ENCODE measurements around the gene BCAT1. TPM values are rescaled to one million over a fixed set of nuclear protein-coding genes. Genes with fewer than 3 reads are reported as not detected.
"Not testable (repeated sequence)": the region's sequence is repeated elsewhere in the genome, so short reads cannot be mapped to it uniquely, and the experiment has no call there.

BCAT1 gene
- total RNA-seq, 1 donor from 2014 or later: 186 TPM

DNA sequence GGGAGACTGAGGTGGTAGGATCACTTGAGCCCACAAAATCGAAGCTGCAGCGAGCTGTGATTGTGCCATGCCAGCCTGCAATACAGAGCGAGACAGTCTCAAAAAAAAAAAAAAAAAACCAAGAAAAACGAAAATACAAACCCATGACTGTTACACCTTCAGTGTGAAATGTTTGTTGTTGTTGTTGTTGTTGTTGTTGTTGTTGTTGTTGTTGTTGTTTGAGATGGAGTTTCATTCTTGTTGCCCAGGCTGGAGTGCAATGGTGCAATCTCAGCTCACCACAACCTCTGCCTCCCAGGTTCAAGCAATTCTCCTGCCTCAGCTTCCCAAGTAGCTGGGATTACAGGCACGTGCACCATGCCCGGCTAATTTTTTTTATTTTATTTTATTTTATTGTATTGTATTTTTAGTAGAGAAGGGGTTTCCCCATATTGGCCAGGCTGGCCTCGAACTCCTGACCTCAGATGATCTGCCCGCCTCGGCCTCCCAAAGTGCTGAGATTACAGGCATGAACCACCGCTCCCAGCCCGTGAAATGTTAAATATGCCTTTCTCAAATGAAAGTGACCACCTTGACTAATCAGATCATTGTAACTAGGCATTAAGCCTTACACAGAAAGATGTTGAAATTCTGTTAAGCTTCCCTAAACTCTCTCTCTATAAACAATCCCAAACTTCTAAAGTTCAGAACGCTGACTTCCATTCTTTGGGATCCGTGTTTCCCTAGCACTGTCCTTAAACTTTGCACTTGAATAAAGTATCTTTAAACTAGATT, 20.2 kb downstream of the BCAT1 start:
- DNase-seq (ENCODE audit: low read depth in 2 of 2): not testable (repeated sequence)

DNA sequence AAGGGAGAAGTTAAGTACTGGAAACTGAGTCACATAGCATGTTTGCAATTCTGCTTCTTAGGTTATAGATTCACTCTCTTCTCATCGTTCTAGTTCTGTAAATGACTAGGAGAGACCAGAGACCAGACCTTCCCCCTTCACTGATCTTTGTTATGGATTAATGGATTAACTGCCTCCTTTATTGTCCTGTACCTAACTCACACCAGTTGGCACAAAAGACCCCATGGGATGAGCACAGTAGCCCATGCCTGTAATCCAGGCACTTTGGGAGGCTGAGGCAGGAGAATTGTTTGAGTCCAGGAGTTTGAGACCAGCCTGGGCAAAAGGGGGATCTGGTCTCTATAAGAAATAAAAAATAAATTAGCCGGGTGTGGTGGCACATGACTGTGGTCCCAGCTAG, 20.8 kb downstream of the BCAT1 start:
- no peak for DNase-seq (ENCODE audit: low read depth in 2 of 2)

DNA sequence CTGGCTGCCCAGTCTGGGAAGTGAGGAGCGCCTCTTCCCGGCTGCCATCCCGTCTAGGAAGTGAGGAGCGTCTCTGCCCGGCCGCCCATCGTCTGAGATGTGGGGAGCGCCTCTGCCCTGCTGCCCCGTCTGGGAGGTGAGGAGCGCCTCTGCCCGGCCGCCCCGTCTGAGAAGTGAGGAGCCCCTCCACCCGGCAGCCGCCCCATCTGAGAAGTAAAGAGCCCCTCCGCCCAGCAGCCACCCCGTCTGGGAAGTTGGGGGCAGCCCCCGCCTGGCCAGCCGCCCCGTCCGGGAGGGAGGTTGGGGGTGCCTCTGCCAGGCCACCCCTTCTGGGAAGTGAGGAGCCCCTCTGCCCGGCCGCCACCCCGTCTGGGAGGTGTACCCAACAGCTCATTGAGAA, 22.8 kb downstream of the BCAT1 start:
- DNase-seq (ENCODE audit: low read depth in 2 of 2): not testable (repeated sequence)

DNA sequence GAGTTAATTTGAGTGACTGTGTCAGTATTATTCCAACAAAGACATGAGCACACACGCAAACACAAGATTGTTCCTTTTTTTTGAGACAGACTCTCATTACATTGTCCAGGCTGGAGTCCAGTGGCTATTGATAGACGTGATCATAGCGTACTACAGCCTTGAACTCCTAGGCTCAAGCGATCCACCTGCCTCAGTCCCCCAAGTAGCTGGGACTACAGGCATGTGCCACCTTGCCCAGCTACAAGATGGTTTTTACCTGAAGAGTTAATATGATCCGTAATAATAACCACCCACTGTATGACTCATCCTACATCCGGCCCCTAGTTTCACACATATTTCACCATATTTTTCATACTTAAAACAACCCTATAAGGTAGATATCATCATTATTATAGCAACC, 26.8 kb downstream of the BCAT1 start:
- peak in 1 of 2 donors; percentile 61 for DNase-seq (ENCODE audit: low read depth in 2 of 2)

DNA sequence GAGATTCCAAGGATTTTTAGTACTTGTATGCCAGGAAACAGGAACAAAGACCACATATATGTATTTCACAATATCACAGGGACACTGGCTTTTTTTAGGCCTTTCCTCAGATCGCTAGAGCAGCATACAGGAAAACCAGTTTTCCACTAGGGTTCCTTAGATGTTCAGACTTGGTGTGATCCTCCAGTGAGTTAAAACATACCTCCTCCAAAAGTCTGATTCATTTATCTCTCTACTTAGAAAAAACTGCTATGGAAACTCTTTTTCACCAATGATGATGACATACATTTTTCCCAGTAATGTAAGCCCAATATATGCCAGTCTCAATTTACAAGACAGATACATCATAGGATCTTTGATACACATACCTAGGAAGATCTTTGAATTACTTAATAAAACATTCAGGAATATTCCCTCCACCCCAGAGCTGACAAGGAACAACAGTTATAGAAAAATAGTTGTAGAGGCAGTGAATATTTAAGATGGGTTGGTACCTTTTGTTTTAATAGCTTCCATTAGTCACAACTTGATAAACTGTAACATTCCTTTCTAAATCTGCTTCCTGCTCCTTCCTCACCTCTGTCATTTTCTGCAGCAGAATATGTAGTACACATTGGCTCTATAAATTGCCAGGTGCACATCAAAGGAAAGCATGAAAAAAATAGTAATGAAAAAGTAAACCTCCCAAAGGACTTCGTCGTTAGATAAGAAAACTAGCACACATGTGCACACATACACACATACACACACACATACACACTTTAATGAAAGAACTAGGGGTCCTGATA, 27.5 kb downstream of the BCAT1 start:
- DNase-seq (ENCODE audit: low read depth in 2 of 2): peak; percentile 87 to 90

DNA sequence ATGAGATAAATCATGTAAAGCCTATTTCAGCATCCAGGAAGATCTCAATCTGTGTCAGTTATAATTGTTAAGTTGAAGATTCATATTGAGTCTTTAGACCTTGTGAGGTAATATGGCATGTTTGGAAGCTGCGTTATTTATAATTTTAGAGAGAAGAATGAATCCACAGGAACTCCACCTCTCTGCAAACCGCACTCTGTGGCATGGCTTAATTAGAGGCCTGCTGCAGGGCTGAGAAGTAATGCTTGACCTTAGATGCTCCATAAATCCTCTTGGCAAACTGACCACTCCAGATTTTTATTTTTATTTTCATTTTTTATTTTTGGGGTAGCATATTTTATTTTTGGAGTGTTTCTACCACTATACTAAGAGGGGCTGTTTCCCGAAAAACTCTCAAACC, 28.8 kb downstream of the BCAT1 start:
- DNase-seq (ENCODE audit: low read depth in 2 of 2): no peak

DNA sequence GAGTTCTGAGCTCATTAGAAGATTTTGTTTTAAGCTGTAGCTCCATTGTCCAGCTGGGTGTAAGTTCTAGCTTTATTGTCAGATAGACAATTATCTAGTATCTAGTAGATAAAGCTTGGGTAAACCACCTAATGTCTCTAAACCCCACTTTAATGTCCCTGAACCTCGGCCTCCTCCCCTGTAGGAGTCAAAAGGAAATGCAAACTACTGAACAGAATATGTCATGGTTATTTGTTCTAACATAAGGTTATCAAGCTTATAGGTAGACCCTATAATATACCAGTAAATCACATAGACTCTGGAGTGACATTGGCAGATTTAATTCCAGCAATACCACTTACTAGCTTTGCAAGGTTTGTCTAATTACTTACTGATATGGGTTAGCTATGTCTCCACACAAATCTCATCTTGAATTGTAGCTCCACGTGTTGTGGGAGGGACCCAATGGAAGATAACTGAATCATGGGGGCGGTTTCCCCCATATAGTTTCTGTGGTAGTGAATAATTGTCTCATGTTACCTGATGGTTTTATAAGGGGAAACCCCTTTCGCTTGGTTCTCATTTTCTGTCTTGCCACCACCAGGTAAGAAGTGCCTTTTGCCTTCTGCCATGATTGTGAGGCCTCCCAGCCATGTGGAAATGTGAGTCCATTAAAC, 29.4 kb downstream of the BCAT1 start:
- DNase-seq (ENCODE audit: low read depth in 2 of 2): no peak

DNA sequence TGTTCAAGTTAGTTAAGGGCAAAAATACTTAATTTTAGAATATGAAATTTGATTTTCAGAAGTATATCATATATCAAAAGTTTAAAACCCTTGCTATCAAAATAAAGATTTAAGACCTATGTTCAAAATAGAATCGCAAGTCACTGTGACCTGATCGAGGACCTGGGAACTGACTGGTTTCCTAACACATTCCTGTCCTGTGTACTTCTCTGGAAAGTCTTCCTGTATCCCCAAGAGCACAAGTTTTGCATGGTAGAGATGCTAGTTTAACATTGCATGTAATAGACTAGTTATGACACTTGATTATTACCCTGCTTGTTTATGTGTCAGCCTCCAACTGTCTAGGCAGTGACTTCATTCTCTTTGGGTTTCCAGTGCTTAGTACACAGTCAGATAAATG, 30.3 kb downstream of the BCAT1 start:
- peak in 1 of 2 donors; percentile 63 for DNase-seq (ENCODE audit: low read depth in 2 of 2)

DNA sequence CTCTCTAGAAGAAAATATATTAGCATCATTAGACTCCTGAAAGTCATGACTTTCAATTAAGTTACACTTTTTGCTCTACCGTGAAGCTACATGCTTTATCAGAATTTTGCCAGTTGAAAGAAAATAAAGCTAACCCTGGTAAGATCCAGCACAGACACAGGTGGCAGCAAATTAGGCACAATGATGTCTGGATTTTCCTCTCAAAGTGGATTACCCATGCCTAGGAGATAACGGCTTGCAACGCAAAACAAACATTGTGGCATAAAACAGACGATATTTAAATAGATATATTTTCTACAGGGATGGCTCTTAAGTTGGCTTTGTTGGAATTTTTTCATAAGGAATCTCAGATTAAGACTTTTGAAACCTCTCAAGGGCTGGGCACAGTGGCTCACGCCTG, 33.4 kb downstream of the BCAT1 start:
- no peak for DNase-seq (ENCODE audit: low read depth in 2 of 2)

DNA sequence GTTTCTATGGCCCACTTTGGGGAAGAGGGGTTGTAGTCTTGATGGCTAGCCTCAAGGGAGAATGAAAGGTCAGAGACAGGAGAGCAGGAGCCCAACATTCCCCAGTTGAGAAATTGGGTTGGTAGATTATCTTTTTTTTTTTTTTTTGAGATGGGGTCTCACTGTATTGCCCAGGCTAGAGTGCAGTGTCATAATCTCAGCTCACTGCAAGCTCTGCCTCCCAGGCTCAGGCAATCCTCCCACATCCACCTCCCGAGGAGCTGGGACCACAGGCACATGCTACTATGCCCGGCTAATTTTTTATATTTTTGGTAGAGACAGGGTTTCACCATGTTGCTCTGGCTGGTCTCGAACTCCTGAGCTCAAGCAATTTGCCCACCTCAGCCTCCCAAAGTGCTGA, 34.9 kb downstream of the BCAT1 start:
- no peak for DNase-seq (ENCODE audit: low read depth in 2 of 2)

DNA sequence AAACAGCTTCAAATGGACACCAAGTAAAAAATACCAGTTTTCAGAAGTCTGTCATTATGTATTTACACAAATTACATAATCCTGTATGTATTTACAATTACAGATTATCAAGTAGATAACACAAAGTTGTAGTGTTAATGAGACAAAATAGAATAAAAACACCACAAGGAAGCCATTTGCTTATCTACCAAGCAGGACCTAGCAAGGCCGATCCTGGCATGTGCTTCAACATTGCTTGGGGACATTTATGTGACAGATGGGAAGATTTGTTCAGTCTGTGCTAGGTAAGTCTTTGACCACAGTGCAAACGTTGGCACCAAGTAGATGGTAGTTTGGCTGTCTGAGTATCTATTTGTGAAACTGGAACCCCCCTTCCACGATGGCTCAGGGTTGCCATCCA, 35.8 kb downstream of the BCAT1 start:
- DNase-seq (ENCODE audit: low read depth in 2 of 2): no peak

DNA sequence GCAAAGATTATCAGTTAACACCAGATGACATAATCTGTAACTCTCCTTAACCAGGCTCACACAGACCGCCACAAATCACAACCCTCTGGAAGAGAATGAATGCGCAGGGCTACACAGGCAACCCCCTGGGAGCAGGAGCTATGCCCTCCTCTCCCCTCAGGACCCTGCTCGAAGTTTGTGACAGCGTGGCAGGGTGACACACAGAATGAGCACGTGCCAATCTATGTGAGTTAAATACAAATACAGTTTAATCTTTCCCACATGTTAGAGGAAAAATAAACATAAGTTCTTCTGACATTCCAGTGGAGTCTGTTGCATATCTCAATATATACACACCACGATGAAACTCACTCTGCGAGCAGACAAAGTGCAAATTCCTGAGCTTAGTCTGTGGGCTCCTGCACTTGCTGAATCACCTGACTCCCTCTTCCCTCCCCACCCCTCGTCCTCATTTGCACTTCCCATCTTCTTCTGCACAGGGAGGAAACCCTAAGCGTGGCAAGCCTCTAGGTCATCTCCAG, 37.6 kb downstream of the BCAT1 start:
- peak in 1 of 2 donors; percentile 46 for DNase-seq (ENCODE audit: low read depth in 2 of 2)

DNA sequence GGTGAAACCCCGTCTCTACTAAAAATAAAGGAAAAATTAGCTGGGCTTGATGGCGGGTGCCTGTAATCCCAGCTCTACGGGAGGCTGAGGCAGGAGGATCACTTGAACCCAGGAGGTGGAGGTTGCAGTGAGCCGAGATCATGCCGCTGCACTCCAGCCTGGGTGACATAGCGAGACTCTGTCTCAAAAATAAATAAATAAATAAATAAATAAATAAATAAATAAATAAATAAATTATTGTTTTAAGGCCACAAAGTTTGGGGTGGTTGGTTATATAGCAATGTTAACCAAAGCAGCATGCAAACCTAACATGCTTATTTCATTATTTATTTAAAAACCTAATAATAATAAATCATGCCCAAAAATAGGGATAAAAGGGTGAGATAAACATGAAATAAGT, 38.7 kb downstream of the BCAT1 start:
- not testable (repeated sequence) for DNase-seq (ENCODE audit: low read depth in 2 of 2)

DNA sequence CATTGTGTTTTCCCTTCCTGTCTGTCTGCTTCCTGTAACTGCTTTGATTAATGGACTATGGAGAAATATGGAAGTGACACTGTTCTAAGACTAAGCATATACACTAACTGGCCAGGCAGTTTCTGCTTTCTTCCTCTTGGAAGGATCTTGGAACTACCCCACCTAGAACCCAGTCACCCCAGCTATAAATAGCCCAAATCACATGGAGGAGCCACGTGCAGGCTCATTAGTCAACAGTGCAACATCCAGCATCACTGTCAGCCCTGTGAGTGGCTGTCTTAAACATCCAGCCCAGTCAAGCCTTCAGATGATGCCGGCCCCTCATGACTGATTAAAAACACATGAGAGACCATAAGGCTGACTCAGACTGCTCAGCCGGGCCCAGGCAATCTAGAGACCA, 39.2 kb downstream of the BCAT1 start:
- peak in 1 of 2 donors; percentile 83 for DNase-seq (ENCODE audit: low read depth in 2 of 2)

DNA sequence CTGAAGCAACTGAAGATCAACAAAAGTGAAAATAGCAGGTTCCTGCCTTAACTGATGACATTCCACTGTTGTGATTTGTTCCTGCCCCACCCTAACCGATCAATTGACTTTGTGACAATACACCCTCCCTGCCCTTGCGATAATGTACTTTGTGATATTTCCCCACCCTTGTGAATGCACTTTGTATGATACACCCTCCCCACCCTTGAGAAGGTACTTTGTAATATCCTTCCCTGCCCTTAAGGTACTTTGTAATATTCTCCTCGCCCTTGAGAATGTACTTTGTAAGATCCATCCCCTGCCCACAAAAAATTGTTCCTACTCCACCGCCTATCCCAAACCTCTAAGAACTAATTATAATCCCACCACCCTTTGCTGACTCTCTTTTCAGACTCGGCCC, 41.4 kb downstream of the BCAT1 start:
- no peak for DNase-seq (ENCODE audit: low read depth in 2 of 2)

DNA sequence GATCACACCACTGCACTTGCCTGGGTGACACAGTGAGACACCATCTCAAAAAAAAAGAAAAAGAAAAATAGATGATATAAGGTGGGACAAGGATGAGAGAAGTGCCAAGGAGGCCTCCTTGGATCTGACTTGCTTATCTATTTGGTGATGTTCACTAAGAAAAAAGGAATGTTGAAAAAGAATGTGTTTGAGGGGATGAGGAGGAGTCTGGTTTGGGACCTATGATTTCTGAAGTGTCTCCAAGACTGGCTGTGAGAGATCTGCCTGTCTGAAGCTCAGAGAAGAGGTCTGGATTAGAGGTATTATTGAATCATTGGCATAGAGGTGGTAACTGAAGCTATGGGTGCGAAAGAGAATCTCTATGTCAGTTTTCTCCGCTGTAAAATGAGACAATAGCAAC, 42.8 kb downstream of the BCAT1 start:
- DNase-seq (ENCODE audit: low read depth in 2 of 2): no peak

DNA sequence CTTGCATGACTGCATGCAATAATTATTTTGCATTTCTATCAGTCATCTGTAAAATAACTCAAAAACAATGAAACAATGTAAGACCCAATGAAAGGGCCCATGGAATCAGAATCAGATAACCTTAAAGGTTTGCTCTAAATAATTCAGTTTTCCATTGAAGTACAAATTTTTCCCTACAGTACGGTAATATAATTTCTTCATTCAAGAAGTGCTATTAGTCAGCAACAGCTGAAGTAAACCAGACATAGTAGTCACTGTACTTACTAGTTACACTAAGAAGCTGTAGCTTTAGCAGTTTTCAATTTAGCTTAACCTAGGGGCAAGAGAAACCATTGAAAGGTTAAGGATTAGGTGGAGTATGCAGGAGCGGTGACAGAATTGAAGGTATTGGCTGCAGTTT, 43.5 kb downstream of the BCAT1 start:
- DNase-seq (ENCODE audit: low read depth in 2 of 2): no peak

DNA sequence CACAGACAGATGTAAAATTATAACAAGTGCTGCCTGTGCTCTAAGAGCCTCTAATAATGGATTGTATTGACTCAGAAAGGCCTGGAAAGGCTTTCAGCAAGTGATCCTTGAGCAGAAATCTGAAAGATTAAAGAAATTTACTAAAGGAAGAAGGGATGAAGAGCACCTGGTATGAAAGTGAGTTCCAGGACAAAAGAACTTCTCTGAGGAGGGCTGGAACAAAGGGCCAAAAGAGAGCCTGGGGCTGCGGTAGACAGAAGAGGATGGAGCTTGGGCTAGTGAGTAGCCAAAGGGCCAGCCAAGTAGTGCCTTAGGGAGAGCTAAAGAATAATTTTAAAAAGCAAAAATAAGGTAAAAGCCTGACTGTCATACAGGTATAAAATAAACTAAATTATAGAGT, 44.0 kb downstream of the BCAT1 start:
- DNase-seq (ENCODE audit: low read depth in 2 of 2): no peak

DNA sequence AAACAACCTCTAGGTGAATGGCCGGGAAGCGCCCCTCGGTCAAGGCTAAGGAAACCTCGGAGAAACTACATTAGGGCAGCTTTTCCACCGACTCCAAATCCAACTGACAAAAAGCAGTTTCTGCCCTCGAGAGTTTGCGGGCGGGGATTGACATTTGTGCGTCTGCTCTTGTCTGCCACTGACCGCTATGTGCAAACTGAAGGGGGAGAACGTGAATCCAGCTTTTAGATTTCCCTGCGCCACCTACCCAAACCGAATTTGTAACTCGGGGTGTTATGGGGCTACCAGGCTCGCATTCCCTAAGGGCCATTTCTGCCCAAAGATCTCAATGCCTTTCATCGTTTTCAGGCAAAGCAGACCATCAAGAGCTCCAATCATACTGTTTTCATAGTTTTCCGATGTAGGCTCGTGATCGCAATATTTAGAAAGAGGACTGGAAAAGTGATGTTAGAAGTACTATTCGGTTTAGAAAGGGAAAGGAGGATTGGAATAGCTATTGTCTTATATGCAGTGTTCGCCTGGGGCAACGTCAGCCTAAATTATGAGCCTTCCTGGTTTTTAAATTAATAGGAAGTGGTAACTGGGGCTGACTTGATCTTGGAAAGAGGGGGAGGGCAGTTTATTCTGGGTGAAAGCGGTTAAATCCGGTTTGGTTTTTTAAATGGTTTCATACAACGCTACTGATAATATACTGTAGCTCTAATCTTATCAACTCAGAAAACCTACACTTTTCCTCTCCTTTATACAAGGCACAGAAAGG, 45.4 kb downstream of the BCAT1 start:
- DNase-seq (ENCODE audit: low read depth in 2 of 2): peak in 1 of 2 donors; percentile 55

DNA sequence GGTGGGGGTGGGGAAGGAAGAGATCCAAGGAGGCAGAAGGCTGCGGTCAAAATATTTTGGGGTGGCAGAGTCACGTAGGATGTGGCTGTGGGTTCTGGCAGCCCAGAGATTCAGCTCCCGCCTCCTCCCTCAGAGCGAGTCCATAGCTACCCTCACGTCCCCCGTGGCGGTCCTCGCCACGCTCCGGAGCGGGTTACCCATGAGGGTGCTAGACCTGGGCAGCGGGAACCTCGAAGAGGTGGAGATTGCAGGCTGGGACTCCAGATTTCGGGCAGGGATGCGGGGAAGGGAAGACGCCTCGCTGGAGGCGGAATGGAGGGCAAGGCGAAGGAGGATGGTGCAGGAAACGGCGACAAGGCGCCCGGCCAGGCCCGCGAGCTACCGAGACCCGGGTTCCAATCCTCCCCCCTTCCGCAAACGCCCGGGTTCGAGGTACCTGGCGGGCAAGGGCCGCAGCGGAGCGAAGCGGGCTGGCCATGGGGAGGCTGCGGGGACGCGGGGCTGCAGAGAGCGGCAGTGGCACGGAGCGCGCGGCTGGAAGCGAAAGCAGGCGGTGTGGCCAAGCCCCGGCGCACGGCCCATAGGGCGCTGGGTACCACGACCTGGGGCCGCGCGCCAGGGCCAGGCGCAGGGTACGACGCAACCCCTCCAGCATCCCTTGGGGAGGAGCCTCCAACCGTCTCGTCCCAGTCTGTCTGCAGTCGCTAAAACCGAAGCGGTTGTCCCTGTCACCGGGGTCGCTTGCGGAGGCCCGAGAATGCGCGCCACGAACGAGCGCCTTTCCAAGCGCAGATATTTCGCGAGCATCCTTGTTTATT, 46.2 kb downstream of the BCAT1 start:
- peak in 1 of 2 donors; percentile 52 for DNase-seq (ENCODE audit: low read depth in 2 of 2)
